Uterus (tissue), 2 donors: ENCODE measurements around the gene KLHDC7A.

Source experiments
- POLR2A ChIP-seq, 2 donors: fragments of 450-650 bp; IDR thresholded peaks; one replicate each; pipeline ENCODE4 v1.6.1; 2016; ENCODE audit warnings: antibody characterized with exemption in 2 of 2, mild to moderate bottlenecking in 1 of 2, moderate library complexity in 1 of 2
- TF ChIP-seq, protein P1 (sequence below), 4 experiments: fragments of 200-600 bp in 2 of 4; fragments of 450-650 bp in 2 of 4; sonication (generic) in 2 of 4; IDR thresholded peaks; one replicate each; pipeline ENCODE4 v1.5.1; 2016 to 2019; ENCODE audit warnings: antibody characterized with exemption in 4 of 4, mild to moderate bottlenecking in 2 of 4, moderate library complexity in 1 of 4

DNA sequence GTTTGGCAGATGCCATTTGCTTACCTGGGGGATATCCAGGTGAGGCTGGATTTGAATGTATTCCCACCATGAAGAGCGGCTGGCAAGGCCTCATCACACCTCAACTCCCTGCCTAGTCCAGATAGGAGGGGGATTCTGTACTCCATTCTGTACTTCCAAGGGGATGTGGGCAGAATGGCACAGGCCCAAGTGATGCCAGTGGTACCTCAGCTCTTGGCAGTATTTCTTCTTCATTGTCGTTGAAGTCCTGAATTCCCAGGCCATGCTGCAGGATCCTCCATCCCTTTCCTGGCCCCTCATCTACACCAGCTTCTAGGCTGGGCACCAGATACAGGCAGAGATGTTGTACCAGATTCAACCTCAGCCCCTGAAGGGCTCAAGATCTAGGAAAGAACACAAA is 47.9 kb downstream of the KLHDC7A start:
- TF ChIP-seq POLR2A (IDR thresholded peaks at IDR 0.05), result no peak
- TF ChIP-seq, protein P1, sequence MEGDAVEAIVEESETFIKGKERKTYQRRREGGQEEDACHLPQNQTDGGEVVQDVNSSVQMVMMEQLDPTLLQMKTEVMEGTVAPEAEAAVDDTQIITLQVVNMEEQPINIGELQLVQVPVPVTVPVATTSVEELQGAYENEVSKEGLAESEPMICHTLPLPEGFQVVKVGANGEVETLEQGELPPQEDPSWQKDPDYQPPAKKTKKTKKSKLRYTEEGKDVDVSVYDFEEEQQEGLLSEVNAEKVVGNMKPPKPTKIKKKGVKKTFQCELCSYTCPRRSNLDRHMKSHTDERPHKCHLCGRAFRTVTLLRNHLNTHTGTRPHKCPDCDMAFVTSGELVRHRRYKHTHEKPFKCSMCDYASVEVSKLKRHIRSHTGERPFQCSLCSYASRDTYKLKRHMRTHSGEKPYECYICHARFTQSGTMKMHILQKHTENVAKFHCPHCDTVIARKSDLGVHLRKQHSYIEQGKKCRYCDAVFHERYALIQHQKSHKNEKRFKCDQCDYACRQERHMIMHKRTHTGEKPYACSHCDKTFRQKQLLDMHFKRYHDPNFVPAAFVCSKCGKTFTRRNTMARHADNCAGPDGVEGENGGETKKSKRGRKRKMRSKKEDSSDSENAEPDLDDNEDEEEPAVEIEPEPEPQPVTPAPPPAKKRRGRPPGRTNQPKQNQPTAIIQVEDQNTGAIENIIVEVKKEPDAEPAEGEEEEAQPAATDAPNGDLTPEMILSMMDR (IDR thresholded peaks at IDR 0.05), result no peak
